GM18505 (cell line): ENCODE data around the gene OR10H2.
"Not testable (repeated sequence)": the region's sequence is repeated elsewhere in the genome, so short reads cannot be mapped to it uniquely, and the experiment has no call there.

Source experiments
- ATAC-seq: cut with Tn5 transposase; IDR thresholded peaks from one replicate; pipeline ENCODE4 v1.9.1; 2021; ENCODE audit not compliant: unreplicated experiment
- POLR2A ChIP-seq: IDR thresholded peaks from 4 replicates; pipeline ENCODE4 v1.6.1; 2011; ENCODE audit warnings: borderline replicate concordance; ENCODE audit not compliant: insufficient read depth, insufficient read length; ENCODE audit errors: extremely low read depth

Gene OR10H2

DNA sequence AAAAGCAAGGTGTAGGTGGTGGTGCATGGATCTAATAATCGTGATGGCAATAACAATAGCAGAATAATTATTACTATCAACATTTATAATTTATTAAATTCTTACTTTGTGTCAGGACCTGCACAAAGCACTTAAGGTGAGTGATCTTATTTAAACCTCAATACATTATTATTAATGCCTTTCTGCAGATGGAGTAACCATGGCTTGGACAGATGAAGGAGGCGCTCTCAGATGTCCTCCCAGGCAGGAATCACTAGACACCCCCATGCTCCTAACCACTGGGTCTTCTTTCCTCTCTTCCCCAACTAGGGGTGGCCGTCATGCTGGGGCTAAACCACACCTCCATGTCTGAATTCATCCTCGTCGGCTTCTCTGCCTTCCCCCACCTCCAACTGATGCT, at the start of gene OR10H2:
OR10H2 (plus strand) TSS at position 301 of the 400 bp plus-strand sequence; CDS start at position 321, 20 bp downstream.
- TF ChIP-seq POLR2A: no peak
- ATAC-seq: no peak

- ATAC-seq: no peak
These were observed 48.7 kb upstream of the OR10H2 start for GRCh38 chr19:15679089-15679488.

GRCh38 chr19:15679865-15680264, 48.0 kb upstream of the OR10H2 start:
- not testable (repeated sequence) for ATAC-seq

More at GRCh38 chr19:15679089-15679488, 48.7 kb upstream of the OR10H2 start:
- no peak for TF ChIP-seq POLR2A

GRCh38 chr19:15680478-15681322, 47.1 kb upstream of the OR10H2 start:
- TF ChIP-seq POLR2A: no peak
- ATAC-seq: no peak

- TF ChIP-seq POLR2A: no peak
These were observed 44.4 kb upstream of the OR10H2 start for GRCh38 chr19:15683411-15683810.

DNA sequence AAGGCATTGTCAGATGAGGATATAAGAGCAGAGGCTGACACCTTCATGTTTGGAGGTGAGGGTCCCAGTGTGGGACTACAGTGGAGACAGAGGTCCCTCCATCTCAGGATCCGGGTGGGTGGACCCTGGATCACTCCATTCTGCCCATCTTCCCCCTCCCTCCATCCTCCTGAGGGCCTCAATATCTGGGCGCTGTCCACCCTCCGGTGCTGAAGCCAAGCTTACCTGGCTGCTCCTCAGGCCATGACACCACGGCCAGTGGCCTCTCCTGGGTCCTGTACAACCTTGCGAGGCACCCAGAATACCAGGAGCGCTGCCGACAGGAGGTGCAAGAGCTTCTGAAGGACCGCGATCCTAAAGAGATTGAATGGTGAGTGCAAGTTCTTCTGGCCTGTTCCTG, 43.0 kb upstream of the OR10H2 start:
- TF ChIP-seq POLR2A: no peak
- no peak for ATAC-seq

More at GRCh38 chr19:15683411-15683810, 44.4 kb upstream of the OR10H2 start:
- no peak for ATAC-seq

GRCh38 chr19:15696654-15697194, 31.1 kb upstream of the OR10H2 start:
- no peak for TF ChIP-seq POLR2A
- ATAC-seq: no peak

- TF ChIP-seq POLR2A: no peak
These were observed 25.9 kb upstream of the OR10H2 start for GRCh38 chr19:15701757-15702533.

GRCh38 chr19:15702534-15702930, 25.3 kb upstream of the OR10H2 start:
- no peak for ATAC-seq
- TF ChIP-seq POLR2A: no peak

More at GRCh38 chr19:15701757-15702533, 25.9 kb upstream of the OR10H2 start:
- no peak for ATAC-seq

- ATAC-seq: no peak
These were observed 13.2 kb upstream of the OR10H2 start for GRCh38 chr19:15714638-15715037.

DNA sequence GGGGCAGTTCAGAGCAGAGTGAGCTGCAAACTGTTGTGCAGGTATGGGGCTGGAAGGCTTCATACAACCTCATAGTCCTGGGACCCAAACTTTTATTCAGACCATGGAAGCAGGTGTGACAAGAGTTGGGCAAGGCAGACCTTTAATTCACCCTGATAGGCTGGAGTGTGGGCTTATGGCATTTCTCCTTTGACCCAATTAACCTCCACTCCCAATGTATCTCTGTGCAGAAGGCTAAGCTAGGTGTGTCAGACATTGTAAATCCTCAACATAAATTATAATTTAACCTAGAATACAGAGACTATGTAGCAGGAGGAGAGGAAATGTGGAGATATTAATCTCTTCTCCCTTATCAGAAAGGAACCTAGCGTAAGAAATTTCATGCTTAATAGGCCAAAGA, 12.2 kb upstream of the OR10H2 start:
- no peak for TF ChIP-seq POLR2A
- no peak for ATAC-seq

More at GRCh38 chr19:15714638-15715037, 13.2 kb upstream of the OR10H2 start:
- TF ChIP-seq POLR2A: no peak

DNA sequence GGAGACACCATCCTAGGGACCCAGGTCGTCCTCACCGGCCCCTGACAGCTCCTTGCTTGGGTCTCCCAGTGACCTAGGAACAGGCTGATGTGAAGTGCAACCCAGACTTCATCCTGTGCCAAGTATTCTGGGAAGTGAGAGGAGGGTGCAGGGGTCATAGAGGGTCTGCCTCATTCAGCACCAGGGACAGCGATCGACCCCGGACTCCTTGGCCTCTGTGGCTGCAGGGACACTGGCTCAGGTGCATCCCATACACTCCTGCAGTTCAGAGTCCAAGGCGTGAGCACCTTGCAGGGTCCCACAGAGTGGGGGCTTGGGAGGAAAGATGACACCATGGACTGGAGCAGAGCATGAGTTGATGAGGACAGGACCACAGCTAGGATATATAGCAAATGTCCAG, 10.0 kb upstream of the OR10H2 start:
- ATAC-seq: no peak
- no peak for TF ChIP-seq POLR2A

GRCh38 chr19:15721268-15721667, 6.6 kb upstream of the OR10H2 start:
- no peak for TF ChIP-seq POLR2A
- no peak for ATAC-seq
